K562 (cell line): ENCODE results near the gene HLTF. TPM values are rescaled to one million over a fixed set of nuclear protein-coding genes. Genes with fewer than 3 reads are reported as not detected.
A peak's percentile ranks its signal among the peaks of the same experiment; 100 is the strongest.

Experiments used
- CBFA2T2 ChIP-seq: fragments of 450-650 bp; conservative IDR thresholded peaks from 2 replicates; pipeline ENCODE4 v1.6.1; 2017; ENCODE audit warnings: mild to moderate bottlenecking
- HES1 ChIP-seq: fragments of 450-650 bp; IDR thresholded peaks from 2 replicates; pipeline ENCODE4 v1.6.1; 2016; ENCODE audit warnings: low read depth, mild to moderate bottlenecking, moderate library complexity
- LEF1 ChIP-seq: fragments of 450-650 bp; IDR thresholded peaks from 2 replicates; pipeline ENCODE4 v1.6.1; 2016; ENCODE audit warnings: mild to moderate bottlenecking
- NEUROD1 ChIP-seq: fragments of 150-350 bp; IDR thresholded peaks from 2 replicates; pipeline ENCODE4 v1.6.1; 2014; ENCODE audit warnings: borderline replicate concordance, low read length, low read depth; ENCODE audit not compliant: partially characterized antibody
- PRDM10 ChIP-seq: fragments of 450-650 bp; IDR thresholded peaks from 2 replicates; pipeline ENCODE4 v1.6.1; 2018; ENCODE audit not compliant: partially characterized antibody
- PTBP1 ChIP-seq: fragments of 200-400 bp; formaldehyde crosslinking; IDR thresholded peaks from 2 replicates; pipeline ENCODE4 v1.6.1; 2017; ENCODE audit warnings: low read depth, low read length
- TRIM25 ChIP-seq: fragments of 450-650 bp; IDR thresholded peaks from 2 replicates; pipeline ENCODE4 v1.7.0; 2016; ENCODE audit warnings: borderline replicate concordance
- ZNF57 ChIP-seq: fragments of 450-650 bp; formaldehyde crosslinking; IDR thresholded peaks from 2 replicates; pipeline ENCODE4 v1.4.0; 2020; ENCODE audit warnings: mild to moderate bottlenecking, moderate library complexity
- polyA plus RNA-seq, 8 experiments: library from polyadenylated mRNA; depleted of rRNA in 4 of 8; stranded (reverse) in 5 of 8; unstranded in 3 of 8; fragments of >200 nt; fragmentation: Nextera tagmentation in 2 of 8; fragmentation: Illumina TruSeq in 1 of 8; extraction: Ambion mirVana in 2 of 8; extraction: Trizol in 1 of 8; gene quantifications; 2 replicates each; pipeline versions ENCODE4 v1.2.1 to v1.2.3, GENCODE V29; 2011 to 2014; ENCODE audit warnings: inconsistent platforms in 1 of 8, missing spikeins in 1 of 8
- total RNA-seq, 7 experiments: library from RNA; depleted of rRNA in 6 of 7; stranded (reverse); fragments of >200 nt in 6 of 7; fragmentation: Illumina TruSeq in 2 of 7; extraction: Trizol in 2 of 7; gene quantifications; 2 replicates each; pipeline versions ENCODE4 v1.2.1 to v1.2.3, GENCODE V29; 2011 to 2021; ENCODE audit warnings: low replicate concordance in 1 of 7

HLTF gene
- total and polyA plus RNA-seq, 9 of the 15 experiments (the other 6 are each of a cell fraction or from before 2014, with no cell fraction given) = 35.1 to 82.4 (median 50.4) TPM

GRCh38 chr3:149086232-149086988, at the start of gene HLTF (continued):
- TF ChIP-seq PRDM10 (peak; percentile 45), TRIM25 (no peak), HES1 (0 out of 2 replicates have a peak, but pooled peaks have one; percentile 12), CBFA2T2 (no peak), NEUROD1 (peak; percentile 82), PTBP1 (peak; percentile 57; the same call in 1 of the 2 replicates), LEF1 (peak; percentile 30; the same call in 1 of the 2 replicates), ZNF57 (CRISPR knock-in tag) (no peak)
